GM21367 (cell line): Measurements from ENCODE around the gene FJX1.
"Not testable (repeated sequence)": the region's sequence is repeated elsewhere in the genome, so short reads cannot be mapped to it uniquely, and the experiment has no call there.

Source experiments
- ATAC-seq: cut with Tn5 transposase; IDR thresholded peaks from one replicate; pipeline ENCODE4 v1.9.1; 2021; ENCODE audit not compliant: unreplicated experiment

FJX1 gene

DNA sequence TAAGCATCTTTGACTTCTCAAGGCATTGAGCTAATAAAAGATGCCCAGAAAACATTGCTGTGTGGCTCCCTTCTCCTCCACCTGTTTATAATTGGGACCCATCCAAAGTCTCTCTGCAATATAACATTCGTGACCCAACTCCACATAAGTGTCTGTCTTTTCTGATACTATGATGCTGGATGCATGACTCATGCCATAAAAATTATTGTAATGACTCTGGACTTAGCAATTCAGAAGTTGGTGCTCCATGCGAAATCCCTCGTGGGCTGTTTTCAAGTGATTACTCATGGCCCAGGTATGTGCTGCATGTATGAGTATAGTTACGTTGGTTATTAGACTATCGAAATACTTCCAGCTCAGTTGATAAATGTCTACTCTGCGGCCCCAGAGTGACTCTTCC, 11.7 kb downstream of the FJX1 start:
- ATAC-seq = no peak

GRCh38 chr11:35631891-35632290, 13.6 kb downstream of the FJX1 start:
- no peak for ATAC-seq

DNA sequence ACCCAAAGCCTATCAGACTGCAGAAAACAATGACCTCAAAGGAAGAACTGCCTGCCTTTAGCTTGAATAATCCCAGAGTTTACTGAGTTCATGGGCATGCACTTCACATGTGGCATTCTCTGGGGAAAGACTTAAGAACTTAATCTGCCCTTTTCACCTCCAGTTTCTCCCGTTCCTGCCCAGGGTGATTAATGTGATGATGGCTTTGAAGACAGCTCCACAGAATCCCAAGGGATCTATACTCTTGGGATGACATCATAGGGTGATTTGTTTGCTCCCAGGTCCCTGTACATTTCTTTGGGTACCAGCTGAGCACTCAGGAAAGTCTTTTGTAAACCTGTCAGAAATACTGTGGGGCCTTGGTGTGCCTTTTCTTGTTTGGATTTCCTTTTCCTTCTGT, 14.0 kb downstream of the FJX1 start:
- ATAC-seq = no peak

GRCh38 chr11:35633827-35634423, 15.7 kb downstream of the FJX1 start:
- ATAC-seq = no peak

DNA sequence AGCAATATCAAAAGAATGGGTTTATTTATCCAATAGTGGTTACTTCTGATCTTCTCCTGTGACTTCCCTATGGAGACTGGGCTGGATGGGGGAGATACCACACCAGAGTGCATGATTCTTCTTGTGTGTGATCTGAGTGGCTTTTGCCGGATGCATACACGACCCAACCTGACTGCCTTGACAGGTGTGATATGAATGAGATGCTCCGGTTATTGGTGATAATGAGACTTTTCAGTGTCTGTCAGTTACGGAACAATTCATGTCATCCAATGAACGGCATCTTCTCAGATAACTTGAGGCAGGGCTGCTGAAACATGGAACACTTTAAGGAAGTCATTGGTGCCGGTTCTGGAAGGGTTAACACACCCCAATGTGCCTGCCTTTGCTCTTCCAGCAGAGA, 17.7 kb downstream of the FJX1 start:
- no peak for ATAC-seq

- ATAC-seq = no peak
Observed at GRCh38 chr11:35639591-35640179, 21.4 kb downstream of the FJX1 start.

- ATAC-seq = no peak
Observed at GRCh38 chr11:35641171-35641897, 23.1 kb downstream of the FJX1 start.

DNA sequence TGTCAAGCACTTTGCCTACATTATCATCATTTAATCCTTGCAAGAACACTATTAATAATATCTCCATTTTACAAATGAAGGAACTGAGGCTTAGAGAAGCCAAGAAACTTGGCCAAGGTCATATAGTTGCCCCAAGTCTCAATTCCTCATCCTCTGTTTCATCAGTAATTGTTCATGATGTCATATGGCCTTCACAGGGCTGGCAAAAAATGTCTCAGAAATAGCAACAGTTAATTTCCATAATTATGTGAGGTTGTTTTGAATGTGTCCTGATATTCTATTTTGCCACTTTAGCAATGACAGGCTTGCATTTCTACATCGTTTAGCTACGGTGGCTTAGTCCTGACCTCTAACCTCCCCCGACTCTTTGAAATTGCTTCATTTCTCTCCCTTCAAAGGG, 23.7 kb downstream of the FJX1 start:
- ATAC-seq = no peak

DNA sequence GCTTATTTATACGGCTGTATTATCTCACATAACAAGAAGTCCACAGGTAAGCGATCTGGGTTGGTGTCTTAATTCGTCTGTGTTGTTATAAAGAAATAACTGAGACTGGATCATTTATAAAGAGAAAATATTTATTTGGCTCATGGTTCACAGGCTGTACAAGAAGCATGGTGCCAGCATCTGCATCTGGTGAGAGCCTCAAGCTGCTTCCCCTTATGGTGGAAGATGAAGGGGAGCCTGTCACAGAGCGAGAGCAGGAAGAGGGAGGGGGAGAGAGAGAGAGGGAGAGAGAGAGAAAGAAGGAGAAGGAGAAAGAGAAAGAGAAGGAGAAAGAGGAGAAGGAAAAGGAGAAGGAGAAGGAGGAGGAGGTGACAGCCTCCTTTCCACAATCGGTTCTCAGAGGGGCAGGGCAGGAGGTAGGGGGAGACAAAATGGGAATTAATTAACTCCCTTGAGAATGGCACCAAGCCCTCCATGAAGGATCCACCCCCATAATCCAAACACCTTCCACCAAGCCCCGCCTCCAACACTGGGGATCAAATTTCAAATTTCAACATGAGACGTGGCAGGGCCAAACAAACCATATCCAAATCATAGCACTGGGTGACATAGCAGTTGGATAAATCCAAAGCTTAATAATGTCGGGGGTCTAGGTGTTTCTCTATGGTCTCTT, 29.3 kb downstream of the FJX1 start:
- no peak for ATAC-seq

- no peak for ATAC-seq
Observed at GRCh38 chr11:35650006-35650405, 31.7 kb downstream of the FJX1 start.

DNA sequence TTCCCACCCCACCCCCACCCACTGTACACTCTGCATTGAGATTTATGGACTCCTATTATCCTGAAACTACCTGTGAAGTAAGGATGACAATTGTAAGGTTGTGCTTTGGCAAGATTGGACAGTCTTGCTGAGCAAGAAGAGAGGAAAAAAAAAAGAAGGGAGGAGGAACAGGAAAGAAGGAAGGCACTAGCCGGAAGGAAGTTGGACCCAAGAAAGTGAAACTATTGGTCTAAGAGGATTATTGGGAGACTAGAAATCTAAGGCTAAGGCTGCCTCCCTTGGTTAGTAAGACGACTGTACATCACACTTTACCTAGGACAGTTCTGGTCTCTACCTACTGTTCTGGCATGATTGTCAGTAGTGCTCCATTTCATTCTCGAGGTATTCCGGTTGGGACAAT, 32.2 kb downstream of the FJX1 start:
- no peak for ATAC-seq

GRCh38 chr11:35651263-35651662, 33.0 kb downstream of the FJX1 start:
- ATAC-seq = no peak

- ATAC-seq = not testable (repeated sequence)
Observed at GRCh38 chr11:35652786-35653185, 34.5 kb downstream of the FJX1 start.

DNA sequence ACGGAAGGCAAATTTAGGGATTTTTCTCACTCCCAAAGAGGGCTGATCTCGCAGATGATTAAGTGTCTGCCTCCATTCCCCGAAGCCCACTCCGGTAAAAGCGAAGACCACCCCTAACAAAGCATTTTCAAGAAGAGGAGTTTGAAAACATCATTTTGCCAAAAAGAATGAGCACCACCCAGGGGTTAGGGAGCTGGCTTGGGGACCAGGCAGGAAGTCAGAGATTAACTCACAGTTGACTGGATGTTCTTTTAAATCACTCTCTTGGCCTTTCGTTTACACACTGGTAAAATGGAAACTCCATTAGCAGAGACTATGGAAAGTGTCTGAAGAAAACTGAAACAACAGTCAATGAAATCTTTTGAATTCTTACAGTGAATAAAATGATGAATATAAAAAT, 36.5 kb downstream of the FJX1 start:
- ATAC-seq = no peak

DNA sequence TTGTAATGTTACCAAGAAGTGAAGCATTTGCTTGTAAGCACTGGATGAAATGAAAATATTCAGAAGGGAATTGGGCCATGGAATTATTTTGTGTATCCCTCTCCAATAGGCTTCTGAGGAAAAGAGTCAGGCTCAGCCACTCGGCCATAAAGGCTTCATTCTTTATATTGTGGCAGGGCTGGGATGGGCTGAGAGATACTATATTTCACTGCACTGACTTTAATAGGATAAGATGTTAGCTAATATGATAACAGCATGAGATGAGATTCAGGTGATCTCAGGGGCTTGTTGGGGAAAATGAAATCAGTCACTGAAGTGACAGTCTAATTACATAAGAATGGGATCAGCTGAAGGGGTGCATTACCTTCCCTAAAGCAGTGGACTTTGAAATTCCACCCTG, 37.0 kb downstream of the FJX1 start:
- ATAC-seq = no peak

- ATAC-seq = no peak
Observed at GRCh38 chr11:35655856-35656255, 37.6 kb downstream of the FJX1 start.

GRCh38 chr11:35658020-35658948, 40.0 kb downstream of the FJX1 start:
- no peak for ATAC-seq

DNA sequence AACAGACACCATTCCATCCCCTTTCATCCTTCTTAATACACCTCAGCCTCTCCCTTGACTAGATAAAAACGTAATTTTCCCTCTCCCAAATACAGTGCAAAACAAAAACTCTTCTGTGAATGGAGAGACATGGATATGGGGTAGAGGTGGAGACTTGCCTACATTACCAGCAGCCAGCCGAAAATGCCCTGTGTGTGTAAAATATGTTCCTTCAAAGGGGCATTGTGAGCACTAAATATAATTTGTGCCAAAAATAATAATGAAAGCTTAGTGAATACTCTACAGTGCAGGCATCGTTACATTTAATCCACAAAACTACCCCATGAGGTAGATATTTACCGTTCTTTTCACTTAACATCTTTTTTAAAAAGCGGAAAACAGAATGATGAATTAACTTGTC, 43.3 kb downstream of the FJX1 start:
- no peak for ATAC-seq

- peak; percentile 32 for ATAC-seq
Observed at GRCh38 chr11:35662061-35662648, 43.9 kb downstream of the FJX1 start.

DNA sequence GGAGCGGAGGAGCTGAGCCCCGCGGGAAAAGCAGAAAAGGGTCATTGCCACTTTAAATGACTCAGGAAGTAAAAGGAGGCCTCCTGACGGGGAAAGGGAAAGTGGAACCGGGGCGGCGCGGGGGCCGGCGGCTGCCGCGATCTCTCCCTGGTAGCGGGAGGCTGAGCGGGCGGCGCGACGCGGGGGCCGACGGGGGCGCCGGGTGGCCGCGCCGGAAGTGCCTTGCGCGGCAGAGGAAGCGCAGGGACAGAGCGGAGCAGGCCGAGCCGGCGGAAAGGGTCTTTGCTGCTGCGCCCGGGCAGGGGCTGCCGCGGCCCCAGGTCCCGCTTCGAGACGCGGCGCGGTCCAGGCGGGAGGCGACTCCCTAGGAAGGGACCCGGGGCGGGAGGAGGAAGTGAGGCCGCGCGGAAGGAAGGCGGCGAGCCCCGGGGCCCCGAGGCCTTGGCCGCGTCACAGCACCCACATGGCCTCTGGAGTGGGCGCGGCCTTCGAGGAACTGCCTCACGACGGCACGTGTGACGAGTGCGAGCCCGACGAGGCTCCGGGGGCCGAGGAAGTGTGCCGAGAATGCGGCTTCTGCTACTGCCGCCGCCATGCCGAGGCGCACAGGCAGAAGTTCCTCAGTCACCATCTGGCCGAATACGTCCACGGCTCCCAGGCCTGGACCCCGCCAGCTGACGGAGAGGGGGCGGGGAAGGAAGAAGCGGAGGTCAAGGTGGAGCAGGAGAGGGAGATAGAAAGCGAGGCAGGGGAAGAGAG, 44.6 kb downstream of the FJX1 start, which contains the start of gene TRIM44:
Gene TRIM44, plus strand, starts transcription at position 127 of the 759 bp plus-strand sequence. Its CDS starts 337 bp downstream, at position 464.
- peak; percentile 91 for ATAC-seq
